Natural killer cell (primary cell): ENCODE results near the gene EXOSC7. TPM values are rescaled to one million over a fixed set of nuclear protein-coding genes. Genes with fewer than 3 reads are reported as not detected.

Source experiments
- ATAC-seq, 3 donors: fragments of 150-1000 bp in 2 of 3; fragments of 200-7000 bp in 1 of 3; cut with Tn5 transposase; 1 replicate in 1 of 3; 2 replicates in 2 of 3; pipeline ENCODE4 v1.10.0; 2021; ENCODE audit warnings: mild to moderate bottlenecking in 2 of 3, moderate library complexity in 2 of 3
- DNase-seq, 2 donors: peaks; one replicate each; pipeline versions ENCODE4 v3.0.0 to v3.0.0-alpha.2; 2013 to 2021; ENCODE audit warnings: mixed read lengths in 1 of 2
- H3K27ac ChIP-seq: one replicate; pipeline ENCODE4 v1.5.1; 2013; ENCODE audit warnings: mild to moderate bottlenecking, low read length
- H3K27me3 ChIP-seq: one replicate; pipeline ENCODE4 v1.6.1; 2013; ENCODE audit warnings: low read length; ENCODE audit not compliant: control insufficient read depth, insufficient read depth
- H3K36me3 ChIP-seq: one replicate; pipeline ENCODE4 v1.6.1; 2013; ENCODE audit warnings: low read length; ENCODE audit not compliant: control insufficient read depth, insufficient read depth
- H3K4me1 ChIP-seq: one replicate; pipeline ENCODE4 v1.6.1; 2013; ENCODE audit warnings: low read length; ENCODE audit not compliant: control insufficient read depth, insufficient read depth
- H3K4me3 ChIP-seq: one replicate; pipeline ENCODE4 v1.5.1; 2013; ENCODE audit warnings: low read length
- H3K9me3 ChIP-seq: one replicate; pipeline ENCODE4 v1.6.1; 2013; ENCODE audit warnings: low read length; ENCODE audit not compliant: control insufficient read depth, insufficient read depth
- H3K27ac Mint-ChIP-seq, 2 donors: one replicate each; pipeline ENCODE4 v1.8.0; 2022; ENCODE audit warnings: mild to moderate bottlenecking in 2 of 2, mixed read lengths in 2 of 2, moderate library complexity in 1 of 2
- H3K27me3 Mint-ChIP-seq, 2 donors: one replicate each; pipeline ENCODE4 v1.8.0; 2022; ENCODE audit warnings: low read depth in 2 of 2, mixed read lengths in 2 of 2
- H3K36me3 Mint-ChIP-seq: one replicate; pipeline ENCODE4 v1.8.0; 2022; ENCODE audit warnings: mixed read lengths
- H3K4me1 Mint-ChIP-seq, 2 donors: one replicate each; pipeline ENCODE4 v1.8.0; 2022; ENCODE audit warnings: mixed read lengths in 2 of 2
- H3K4me3 Mint-ChIP-seq: one replicate; pipeline ENCODE4 v1.8.0; 2022; ENCODE audit warnings: mild to moderate bottlenecking, moderate library complexity, mixed read lengths
- H3K9me3 Mint-ChIP-seq, 2 donors: one replicate each; pipeline ENCODE4 v1.8.0; 2022; ENCODE audit warnings: mixed read lengths in 2 of 2
- WGBS: methylation state at CpG from one replicate; pipeline ENCODE4 v1.1.7; 2013; ENCODE audit warnings: missing lambda C conversion rate; ENCODE audit not compliant: insufficient coverage; 5-methylcytosine and 5-hydroxymethylcytosine counted together
- intact Hi-C: fragments of 100-400 bp; cut with micrococcal nuclease; formaldehyde crosslinking; loops from one replicate; pipeline ENCODE4 v1.14.2; 2022
- total RNA-seq, 4 donors: library from RNA; stranded (reverse); fragments of 120-200 nt in 1 of 4; gene quantifications; one replicate each; pipeline versions ENCODE4 v1.2.3 to v1.2.4, GENCODE V29; 2013 to 2022
- TF ChIP-seq, protein P1 (sequence below): fragments of 200-600 bp; IDR thresholded peaks from one replicate; pipeline ENCODE4 v1.8.0; 2022; ENCODE audit warnings: antibody characterized with exemption

The EXOSC7 gene
- total RNA-seq, 3 donors from 2014 or later (not counting 1 experiment from before 2014, with no cell fraction given): 32.8 to 46.6 (median 36.0) TPM

DNA sequence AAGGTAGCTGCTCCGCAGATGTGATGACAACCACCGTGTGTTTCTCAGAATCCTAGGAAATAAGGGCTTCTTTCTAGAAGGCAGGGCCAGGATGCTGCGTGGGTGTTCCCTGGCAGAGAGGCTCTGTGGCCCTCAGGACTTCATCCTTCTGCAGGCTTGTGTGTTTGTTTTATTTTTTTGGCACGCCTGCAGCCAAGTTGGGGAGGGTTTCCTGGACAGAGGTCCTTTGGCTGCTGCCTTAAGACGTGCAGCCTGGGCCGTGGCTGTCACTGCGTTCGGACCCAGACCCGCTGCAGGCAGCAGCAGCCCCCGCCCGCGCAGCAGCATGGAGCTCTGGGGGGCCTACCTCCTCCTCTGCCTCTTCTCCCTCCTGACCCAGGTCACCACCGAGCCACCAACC, 50.0 kb downstream of the EXOSC7 start, which contains the start of gene CLEC3B:
Gene CLEC3B (plus strand): TSS at position 266 of the 400 bp plus-strand sequence. CDS start 60 bp downstream, at position 326.
- no peak for ATAC-seq
- H3K4me3 ChIP-seq: no peak within 1 kb of the TSS
- no peaks in the 10 kb centered on the region for H3K36me3 Mint-ChIP-seq
- H3K4me3 Mint-ChIP-seq: no peak within 1 kb of the TSS
- peaks cover 4 to 23% of the 10 kb centered on the region in 2 donors for H3K4me1 Mint-ChIP-seq
- no peak within 1 kb of the TSS for H3K27ac ChIP-seq
- no peaks in the 10 kb centered on the region for H3K36me3 ChIP-seq
- TF ChIP-seq, protein P1, sequence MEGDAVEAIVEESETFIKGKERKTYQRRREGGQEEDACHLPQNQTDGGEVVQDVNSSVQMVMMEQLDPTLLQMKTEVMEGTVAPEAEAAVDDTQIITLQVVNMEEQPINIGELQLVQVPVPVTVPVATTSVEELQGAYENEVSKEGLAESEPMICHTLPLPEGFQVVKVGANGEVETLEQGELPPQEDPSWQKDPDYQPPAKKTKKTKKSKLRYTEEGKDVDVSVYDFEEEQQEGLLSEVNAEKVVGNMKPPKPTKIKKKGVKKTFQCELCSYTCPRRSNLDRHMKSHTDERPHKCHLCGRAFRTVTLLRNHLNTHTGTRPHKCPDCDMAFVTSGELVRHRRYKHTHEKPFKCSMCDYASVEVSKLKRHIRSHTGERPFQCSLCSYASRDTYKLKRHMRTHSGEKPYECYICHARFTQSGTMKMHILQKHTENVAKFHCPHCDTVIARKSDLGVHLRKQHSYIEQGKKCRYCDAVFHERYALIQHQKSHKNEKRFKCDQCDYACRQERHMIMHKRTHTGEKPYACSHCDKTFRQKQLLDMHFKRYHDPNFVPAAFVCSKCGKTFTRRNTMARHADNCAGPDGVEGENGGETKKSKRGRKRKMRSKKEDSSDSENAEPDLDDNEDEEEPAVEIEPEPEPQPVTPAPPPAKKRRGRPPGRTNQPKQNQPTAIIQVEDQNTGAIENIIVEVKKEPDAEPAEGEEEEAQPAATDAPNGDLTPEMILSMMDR: no peak
- no peak within 1 kb of the TSS for H3K27ac Mint-ChIP-seq
- H3K27me3 Mint-ChIP-seq: peaks cover 0 to 8% of the 10 kb centered on the region in 2 donors
- DNase-seq: no peak
- no peaks in the 10 kb centered on the region for H3K9me3 ChIP-seq
- H3K27me3 ChIP-seq: no peaks in the 10 kb centered on the region
- intact Hi-C loops: no loop called here
- peaks cover 6% of the 10 kb centered on the region for H3K4me1 ChIP-seq
- WGBS: 48% methylated on average over 13 of the region's 13 CpGs
- H3K9me3 Mint-ChIP-seq: no peaks in the 10 kb centered on the region

DNA sequence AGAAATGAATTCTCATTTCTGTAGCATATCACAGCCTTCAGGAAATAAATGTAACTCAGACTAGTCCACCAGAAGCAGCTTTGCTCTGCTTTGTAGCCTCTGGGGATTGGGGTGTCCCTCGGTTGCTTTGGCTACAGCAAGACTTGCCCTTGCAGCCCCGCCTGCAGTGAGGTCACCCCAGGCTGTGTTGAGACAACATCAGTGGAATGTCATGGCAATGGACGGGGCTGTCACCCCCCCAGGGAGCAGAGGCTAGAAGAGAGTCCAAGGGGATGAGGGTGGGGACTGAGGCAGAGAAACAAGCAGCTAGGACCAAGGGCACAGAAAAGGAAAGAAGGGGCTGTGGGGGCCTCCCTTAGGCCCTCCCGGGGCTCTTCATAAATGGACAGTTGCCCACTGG, 50.9 kb downstream of the EXOSC7 start:
- Histone ChIP-seq H3K4me1 (peaks cover 6% of the 10 kb centered on the region), H3K9me3 (no peaks in the 10 kb centered on the region), H3K27me3 (no peaks in the 10 kb centered on the region), H3K4me3 (no peak overlapping the region), H3K36me3 (no peaks in the 10 kb centered on the region), H3K27ac (no peak overlapping the region)
- Mint-ChIP-seq H3K27ac (no peak overlapping the region), H3K9me3 (no peaks in the 10 kb centered on the region), H3K4me3 (no peak overlapping the region), H3K27me3 (peaks cover 0 to 8% of the 10 kb centered on the region in 2 donors), H3K4me1 (peaks cover 0 to 18% of the 10 kb centered on the region in 2 donors), H3K36me3 (no peaks in the 10 kb centered on the region)
- 82% methylated on average over 4 of the region's 4 CpGs for WGBS
- TF ChIP-seq, protein P1: no peak
- ATAC-seq: no peak
- intact Hi-C loops: no loop called here
- no peak for DNase-seq

DNA sequence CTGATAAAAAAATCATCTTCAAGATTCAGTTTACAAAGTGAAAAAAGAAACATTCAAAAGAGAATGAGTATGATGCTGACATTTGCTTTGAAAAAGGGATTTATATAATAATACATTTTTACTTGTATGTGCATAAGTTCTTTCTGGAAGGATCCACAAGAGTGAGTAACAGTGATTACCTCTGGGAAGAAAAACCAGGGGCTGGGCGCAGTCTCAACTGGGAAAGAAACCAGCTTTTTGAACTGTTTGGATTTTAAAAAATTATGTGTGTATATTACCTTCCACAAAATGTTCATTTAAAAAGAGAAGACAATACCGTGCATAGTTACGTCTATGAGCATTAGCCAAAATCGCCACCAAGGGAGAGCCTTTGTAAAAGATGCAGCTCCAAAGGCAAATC, 51.4 kb downstream of the EXOSC7 start:
- peaks cover 6% of the 10 kb centered on the region for H3K4me1 ChIP-seq
- no peaks in the 10 kb centered on the region for H3K36me3 Mint-ChIP-seq
- TF ChIP-seq, protein P1: no peak
- no peak overlapping the region for H3K27ac Mint-ChIP-seq
- no peak overlapping the region for H3K4me3 ChIP-seq
- peaks cover 0 to 8% of the 10 kb centered on the region in 2 donors for H3K27me3 Mint-ChIP-seq
- H3K27ac ChIP-seq: no peak overlapping the region
- H3K9me3 Mint-ChIP-seq: no peaks in the 10 kb centered on the region
- intact Hi-C loops: no loop called here
- no peak for ATAC-seq
- H3K27me3 ChIP-seq: no peaks in the 10 kb centered on the region
- peaks cover 0 to 18% of the 10 kb centered on the region in 2 donors for H3K4me1 Mint-ChIP-seq
- no peak overlapping the region for H3K4me3 Mint-ChIP-seq
- H3K36me3 ChIP-seq: no peaks in the 10 kb centered on the region
- DNase-seq: no peak
- H3K9me3 ChIP-seq: no peaks in the 10 kb centered on the region
- 98% methylated on average over 4 of the region's 4 CpGs for WGBS

DNA sequence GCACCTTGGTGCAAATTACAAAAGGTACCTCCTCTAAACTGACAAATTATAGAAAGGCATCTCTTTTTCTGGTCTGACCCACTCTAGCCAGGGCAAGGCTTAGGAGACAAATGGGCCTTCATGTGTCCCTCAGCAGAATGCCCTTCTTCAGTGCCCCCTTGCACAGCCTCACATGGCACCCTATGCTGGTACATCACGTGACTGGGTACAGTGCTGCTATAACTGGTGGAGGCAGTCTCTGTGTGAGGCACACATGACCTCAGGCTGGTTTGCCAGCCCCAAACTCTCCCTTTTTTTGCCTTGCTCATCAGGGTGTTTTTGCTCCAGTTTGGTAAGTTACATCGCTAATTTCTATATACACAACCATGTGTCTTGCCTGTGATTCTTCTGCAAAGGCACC, 53.2 kb downstream of the EXOSC7 start:
- TF ChIP-seq, protein P1: no peak
- no peak overlapping the region for H3K4me3 Mint-ChIP-seq
- WGBS: 88% methylated on average over 2 of the region's 2 CpGs
- DNase-seq (no peak), ATAC-seq (no peak)
- Histone ChIP-seq H3K27ac (no peak overlapping the region), H3K4me3 (no peak overlapping the region), H3K9me3 (no peaks in the 10 kb centered on the region), H3K27me3 (no peaks in the 10 kb centered on the region), H3K36me3 (no peaks in the 10 kb centered on the region), H3K4me1 (peaks cover 12% of the 10 kb centered on the region)
- no peak overlapping the region for H3K27ac Mint-ChIP-seq
- H3K4me1 Mint-ChIP-seq: peaks cover 8 to 28% of the 10 kb centered on the region in 2 donors
- H3K27me3 Mint-ChIP-seq: peaks cover 0 to 8% of the 10 kb centered on the region in 2 donors
- H3K9me3 Mint-ChIP-seq: no peaks in the 10 kb centered on the region
- no peaks in the 10 kb centered on the region for H3K36me3 Mint-ChIP-seq
- intact Hi-C loops: no loop called here
